Liver (tissue), 9 donors: Measurements from ENCODE around the gene SLC25A25. TPM values are rescaled to one million over a fixed set of nuclear protein-coding genes. Genes with fewer than 3 reads are reported as not detected.

Experiments
- DNase-seq: peaks from one replicate; pipeline ENCODE4 v3.0.0-alpha.2; 2017; ENCODE audit warnings: low spot score
- H3K27ac ChIP-seq, 2 donors: one replicate each; pipeline ENCODE4 v1.7.0; 2013; ENCODE audit warnings: inconsistent platforms in 2 of 2, low read length in 2 of 2, control low read depth in 1 of 2, low read depth in 1 of 2, mild to moderate bottlenecking in 1 of 2
- H3K27me3 ChIP-seq, 4 donors: one replicate each; pipeline versions ENCODE4 v1.6.1 to v1.7.0; 2013; ENCODE audit warnings: low read length in 3 of 4, inconsistent platforms in 1 of 4, mild to moderate bottlenecking in 1 of 4, moderate library complexity in 1 of 4; ENCODE audit not compliant: control insufficient read depth in 4 of 4, insufficient read depth in 4 of 4
- H3K36me3 ChIP-seq, 4 donors: one replicate each; pipeline versions ENCODE4 v1.6.1 to v1.7.0; 2013; ENCODE audit warnings: low read length in 3 of 4, mild to moderate bottlenecking in 3 of 4, low read depth in 1 of 4, moderate library complexity in 1 of 4; ENCODE audit not compliant: control insufficient read depth in 4 of 4, insufficient read depth in 3 of 4
- H3K4me1 ChIP-seq, 4 donors: one replicate each; pipeline versions ENCODE4 v1.6.1 to v1.7.0; 2013; ENCODE audit warnings: low read length in 3 of 4, mild to moderate bottlenecking in 3 of 4, moderate library complexity in 1 of 4; ENCODE audit not compliant: control insufficient read depth in 4 of 4, insufficient read depth in 4 of 4
- H3K4me3 ChIP-seq, 3 donors: one replicate each; pipeline versions ENCODE4 v1.6.1 to v1.7.0; 2013; ENCODE audit warnings: low read length in 3 of 3, control low read depth in 1 of 3, low read depth in 1 of 3, mild to moderate bottlenecking in 1 of 3
- H3K9ac ChIP-seq, 2 donors: one replicate each; pipeline ENCODE4 v1.7.0; 2013; ENCODE audit warnings: low read length in 2 of 2, mild to moderate bottlenecking in 2 of 2, moderate library complexity in 2 of 2, control low read depth in 1 of 2, low read depth in 1 of 2
- H3K9me3 ChIP-seq, 4 donors: one replicate each; pipeline versions ENCODE4 v1.6.1 to v1.7.0; 2013; ENCODE audit warnings: low read length in 3 of 4; ENCODE audit not compliant: control insufficient read depth in 4 of 4
- EGR1 ChIP-seq, 2 donors: IDR thresholded peaks; 2 replicates each; pipeline ENCODE4 v1.6.1; 2016 to 2018; ENCODE audit warnings: antibody characterized with exemption in 2 of 2, low read depth in 2 of 2
- FOXA1 ChIP-seq: IDR thresholded peaks from 2 replicates; pipeline ENCODE4 v1.6.1; 2016; ENCODE audit warnings: antibody characterized with exemption
- FOXA2 ChIP-seq: IDR thresholded peaks from 2 replicates; pipeline ENCODE4 v1.6.1; 2016; ENCODE audit warnings: antibody characterized with exemption
- GABPA ChIP-seq, 2 donors: IDR thresholded peaks in 1 of 2; conservative IDR thresholded peaks in 1 of 2; 2 replicates each; pipeline ENCODE4 v1.6.1; 2016; ENCODE audit warnings: antibody characterized with exemption in 2 of 2, mild to moderate bottlenecking in 1 of 2, moderate library complexity in 1 of 2
- HNF4A ChIP-seq, 2 donors: conservative IDR thresholded peaks; 2 replicates each; pipeline ENCODE4 v1.6.1; 2016; ENCODE audit warnings: antibody characterized with exemption in 2 of 2, mild to moderate bottlenecking in 2 of 2
- HNF4G ChIP-seq: IDR thresholded peaks from 2 replicates; pipeline ENCODE4 v1.6.1; 2016; ENCODE audit warnings: antibody characterized with exemption
- JUND ChIP-seq, 2 donors: IDR thresholded peaks; 2 replicates each; pipeline ENCODE4 v1.6.1; 2016; ENCODE audit warnings: antibody characterized with exemption in 2 of 2
- NR2F2 ChIP-seq: IDR thresholded peaks from 2 replicates; pipeline ENCODE4 v1.6.1; 2016; ENCODE audit warnings: antibody characterized with exemption
- RAD21 ChIP-seq, 2 donors: IDR thresholded peaks; 2 replicates each; pipeline ENCODE4 v1.6.1; 2016; ENCODE audit warnings: antibody characterized with exemption in 2 of 2, mild to moderate bottlenecking in 2 of 2
- RXRA ChIP-seq, 2 donors: IDR thresholded peaks; 2 replicates each; pipeline ENCODE4 v1.6.1; 2017 to 2018; ENCODE audit warnings: antibody characterized with exemption in 2 of 2, mild to moderate bottlenecking in 1 of 2
- SP1 ChIP-seq: IDR thresholded peaks from 2 replicates; pipeline ENCODE4 v1.6.1; 2018; ENCODE audit warnings: antibody characterized with exemption, mild to moderate bottlenecking
- TAF1 ChIP-seq: conservative IDR thresholded peaks from 2 replicates; pipeline ENCODE4 v1.6.1; 2016; ENCODE audit warnings: antibody characterized with exemption, mild to moderate bottlenecking
- YY1 ChIP-seq: IDR thresholded peaks from 2 replicates; pipeline ENCODE4 v1.6.1; 2016; ENCODE audit warnings: antibody characterized with exemption, mild to moderate bottlenecking
- WGBS: extraction: QIAGEN DNeasy Blood & Tissue Kit; methylation state at CpG from one replicate; pipeline ENCODE4 v1.1.7; 2013; 5-methylcytosine and 5-hydroxymethylcytosine counted together
- polyA plus RNA-seq, 2 donors: library from polyadenylated mRNA; stranded (reverse) in 1 of 2; unstranded in 1 of 2; fragments of 200-250 nt in 1 of 2; fragments of >200 nt in 1 of 2; fragmentation: Nextera tagmentation in 1 of 2; extraction: Ambion mirVana in 1 of 2; gene quantifications; one replicate each; pipeline versions ENCODE4 v1.2.1 to v1.2.3, GENCODE V29; 2013 to 2015
- total RNA-seq, 2 donors: library from RNA; depleted of rRNA; stranded (reverse); fragments of >200 nt; gene quantifications; one replicate each; pipeline ENCODE4 v1.2.3, GENCODE V29; 2014
- TF ChIP-seq, protein P1 (sequence below): IDR thresholded peaks from 2 replicates; pipeline ENCODE4 v1.6.1; 2016; ENCODE audit warnings: antibody characterized with exemption, mild to moderate bottlenecking
- TF ChIP-seq, protein P2 (sequence below): IDR thresholded peaks from 2 replicates; pipeline ENCODE4 v1.6.1; 2016; ENCODE audit warnings: antibody characterized with exemption
- TF ChIP-seq, protein P3 (sequence below): fragments of 150-350 bp; IDR thresholded peaks from 2 replicates; pipeline ENCODE4 v1.5.1; 2017; ENCODE audit warnings: improper control_type of control experiment, low read depth, low read length; ENCODE audit not compliant: missing input control
- TF ChIP-seq, protein P4 (sequence below): IDR thresholded peaks from 2 replicates; pipeline ENCODE4 v1.6.1; 2016; ENCODE audit warnings: antibody characterized with exemption
- TF ChIP-seq, protein P5 (sequence below): IDR thresholded peaks from 2 replicates; pipeline ENCODE4 v1.6.1; 2016; ENCODE audit warnings: antibody characterized with exemption
- donor health status: healthy.
- donor health status: healthy.
- donor health status: healthy.
- donor health status: healthy.
- donor health status: healthy.

The SLC25A25 gene
- total and polyA plus RNA-seq, 4 donors = 21.7 to 74.6 (median 39.3) TPM

DNA sequence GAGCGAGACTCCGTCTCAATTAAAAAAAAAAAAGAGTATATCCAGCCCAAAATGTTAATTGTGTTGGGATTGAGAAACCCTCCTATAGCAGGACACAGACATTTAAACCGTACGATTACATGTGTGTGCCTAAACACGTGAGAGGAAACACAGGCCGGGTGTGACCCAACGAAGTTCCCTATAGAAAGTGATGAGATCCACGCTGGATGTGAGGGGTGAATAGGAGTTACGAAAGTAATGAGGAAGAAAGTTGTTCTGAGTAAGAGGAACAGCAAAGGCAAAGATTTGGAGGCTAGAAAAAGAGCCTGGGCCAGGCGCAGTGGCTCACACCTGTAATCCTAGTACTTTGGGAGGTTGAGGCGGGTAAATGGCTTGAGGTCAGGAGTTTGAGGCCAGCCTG lies 14.5 kb upstream of the SLC25A25 start:
- no peaks in the 10 kb centered on the region for H3K9me3 ChIP-seq
- no peak overlapping the region for H3K27ac ChIP-seq
- H3K27me3 ChIP-seq = no peaks in the 10 kb centered on the region
- no peak for DNase-seq
- no peak overlapping the region for H3K4me3 ChIP-seq
- no peaks in the 10 kb centered on the region for H3K36me3 ChIP-seq
- TF ChIP-seq, protein P1, sequence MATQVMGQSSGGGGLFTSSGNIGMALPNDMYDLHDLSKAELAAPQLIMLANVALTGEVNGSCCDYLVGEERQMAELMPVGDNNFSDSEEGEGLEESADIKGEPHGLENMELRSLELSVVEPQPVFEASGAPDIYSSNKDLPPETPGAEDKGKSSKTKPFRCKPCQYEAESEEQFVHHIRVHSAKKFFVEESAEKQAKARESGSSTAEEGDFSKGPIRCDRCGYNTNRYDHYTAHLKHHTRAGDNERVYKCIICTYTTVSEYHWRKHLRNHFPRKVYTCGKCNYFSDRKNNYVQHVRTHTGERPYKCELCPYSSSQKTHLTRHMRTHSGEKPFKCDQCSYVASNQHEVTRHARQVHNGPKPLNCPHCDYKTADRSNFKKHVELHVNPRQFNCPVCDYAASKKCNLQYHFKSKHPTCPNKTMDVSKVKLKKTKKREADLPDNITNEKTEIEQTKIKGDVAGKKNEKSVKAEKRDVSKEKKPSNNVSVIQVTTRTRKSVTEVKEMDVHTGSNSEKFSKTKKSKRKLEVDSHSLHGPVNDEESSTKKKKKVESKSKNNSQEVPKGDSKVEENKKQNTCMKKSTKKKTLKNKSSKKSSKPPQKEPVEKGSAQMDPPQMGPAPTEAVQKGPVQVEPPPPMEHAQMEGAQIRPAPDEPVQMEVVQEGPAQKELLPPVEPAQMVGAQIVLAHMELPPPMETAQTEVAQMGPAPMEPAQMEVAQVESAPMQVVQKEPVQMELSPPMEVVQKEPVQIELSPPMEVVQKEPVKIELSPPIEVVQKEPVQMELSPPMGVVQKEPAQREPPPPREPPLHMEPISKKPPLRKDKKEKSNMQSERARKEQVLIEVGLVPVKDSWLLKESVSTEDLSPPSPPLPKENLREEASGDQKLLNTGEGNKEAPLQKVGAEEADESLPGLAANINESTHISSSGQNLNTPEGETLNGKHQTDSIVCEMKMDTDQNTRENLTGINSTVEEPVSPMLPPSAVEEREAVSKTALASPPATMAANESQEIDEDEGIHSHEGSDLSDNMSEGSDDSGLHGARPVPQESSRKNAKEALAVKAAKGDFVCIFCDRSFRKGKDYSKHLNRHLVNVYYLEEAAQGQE = no peak
- no peak for TF ChIP-seq TAF1
- no peak for TF ChIP-seq NR2F2
- TF ChIP-seq, protein P2, sequence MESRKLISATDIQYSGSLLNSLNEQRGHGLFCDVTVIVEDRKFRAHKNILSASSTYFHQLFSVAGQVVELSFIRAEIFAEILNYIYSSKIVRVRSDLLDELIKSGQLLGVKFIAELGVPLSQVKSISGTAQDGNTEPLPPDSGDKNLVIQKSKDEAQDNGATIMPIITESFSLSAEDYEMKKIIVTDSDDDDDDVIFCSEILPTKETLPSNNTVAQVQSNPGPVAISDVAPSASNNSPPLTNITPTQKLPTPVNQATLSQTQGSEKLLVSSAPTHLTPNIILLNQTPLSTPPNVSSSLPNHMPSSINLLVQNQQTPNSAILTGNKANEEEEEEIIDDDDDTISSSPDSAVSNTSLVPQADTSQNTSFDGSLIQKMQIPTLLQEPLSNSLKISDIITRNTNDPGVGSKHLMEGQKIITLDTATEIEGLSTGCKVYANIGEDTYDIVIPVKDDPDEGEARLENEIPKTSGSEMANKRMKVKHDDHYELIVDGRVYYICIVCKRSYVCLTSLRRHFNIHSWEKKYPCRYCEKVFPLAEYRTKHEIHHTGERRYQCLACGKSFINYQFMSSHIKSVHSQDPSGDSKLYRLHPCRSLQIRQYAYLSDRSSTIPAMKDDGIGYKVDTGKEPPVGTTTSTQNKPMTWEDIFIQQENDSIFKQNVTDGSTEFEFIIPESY = no peak
- no peak for TF ChIP-seq HNF4G
- no peak for TF ChIP-seq EGR1 (IDR thresholded peaks at IDR 0.05; ENCODE audit: low read depth in 2 of 2)
- no peak for TF ChIP-seq GABPA (IDR thresholded peaks at IDR 0.05 in 1 of 2, conservative IDR thresholded peaks at IDR 0.05 in 1 of 2)
- no peak for TF ChIP-seq HNF4A (conservative IDR thresholded peaks at IDR 0.05)
- TF ChIP-seq YY1 = no peak
- TF ChIP-seq FOXA2 = no peak
- TF ChIP-seq, protein P3, sequence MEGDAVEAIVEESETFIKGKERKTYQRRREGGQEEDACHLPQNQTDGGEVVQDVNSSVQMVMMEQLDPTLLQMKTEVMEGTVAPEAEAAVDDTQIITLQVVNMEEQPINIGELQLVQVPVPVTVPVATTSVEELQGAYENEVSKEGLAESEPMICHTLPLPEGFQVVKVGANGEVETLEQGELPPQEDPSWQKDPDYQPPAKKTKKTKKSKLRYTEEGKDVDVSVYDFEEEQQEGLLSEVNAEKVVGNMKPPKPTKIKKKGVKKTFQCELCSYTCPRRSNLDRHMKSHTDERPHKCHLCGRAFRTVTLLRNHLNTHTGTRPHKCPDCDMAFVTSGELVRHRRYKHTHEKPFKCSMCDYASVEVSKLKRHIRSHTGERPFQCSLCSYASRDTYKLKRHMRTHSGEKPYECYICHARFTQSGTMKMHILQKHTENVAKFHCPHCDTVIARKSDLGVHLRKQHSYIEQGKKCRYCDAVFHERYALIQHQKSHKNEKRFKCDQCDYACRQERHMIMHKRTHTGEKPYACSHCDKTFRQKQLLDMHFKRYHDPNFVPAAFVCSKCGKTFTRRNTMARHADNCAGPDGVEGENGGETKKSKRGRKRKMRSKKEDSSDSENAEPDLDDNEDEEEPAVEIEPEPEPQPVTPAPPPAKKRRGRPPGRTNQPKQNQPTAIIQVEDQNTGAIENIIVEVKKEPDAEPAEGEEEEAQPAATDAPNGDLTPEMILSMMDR = no peak
- no peak for TF ChIP-seq RAD21 (IDR thresholded peaks at IDR 0.05)
- TF ChIP-seq RXRA (IDR thresholded peaks at IDR 0.05) = no peak
- no peak for TF ChIP-seq FOXA1
- TF ChIP-seq, protein P4, sequence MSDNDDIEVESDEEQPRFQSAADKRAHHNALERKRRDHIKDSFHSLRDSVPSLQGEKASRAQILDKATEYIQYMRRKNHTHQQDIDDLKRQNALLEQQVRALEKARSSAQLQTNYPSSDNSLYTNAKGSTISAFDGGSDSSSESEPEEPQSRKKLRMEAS = no peak
- no peak overlapping the region for H3K9ac ChIP-seq
- 88% methylated on average over 11 of the region's 11 CpGs for WGBS
- H3K4me1 ChIP-seq = peaks cover 13 to 24% (median 17%) of the 10 kb centered on the region in 4 donors

DNA sequence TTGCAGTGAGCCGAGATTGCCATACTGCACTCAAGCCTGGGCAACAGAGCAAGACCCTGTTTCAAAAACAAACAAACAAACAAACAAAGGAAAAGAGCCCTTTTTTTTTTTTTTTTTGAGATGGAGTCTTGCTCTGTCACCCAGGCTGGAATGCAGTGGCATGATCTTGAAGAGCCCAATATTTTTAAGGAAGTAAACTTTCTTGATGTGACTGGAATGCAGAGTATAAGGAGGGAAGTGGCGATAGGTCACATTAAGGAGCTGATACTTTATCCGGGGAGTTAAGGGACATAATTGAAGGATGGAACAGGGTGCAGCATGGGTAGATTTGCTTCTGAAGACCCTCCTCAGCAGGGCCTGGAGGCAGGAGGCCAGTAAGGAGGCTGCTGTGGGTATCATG lies 13.9 kb upstream of the SLC25A25 start:
- 86% methylated on average over 3 of the region's 3 CpGs for WGBS

More for the DNA sequence above, 13.9 kb upstream of the SLC25A25 start:
- no peaks in the 10 kb centered on the region for H3K27me3 ChIP-seq
- no peaks in the 10 kb centered on the region for H3K36me3 ChIP-seq
- no peak for DNase-seq
- no peaks in the 10 kb centered on the region for H3K9me3 ChIP-seq
- no peak overlapping the region for H3K9ac ChIP-seq
- no peak overlapping the region for H3K27ac ChIP-seq
- H3K4me1 ChIP-seq = peaks cover 13 to 24% (median 17%) of the 10 kb centered on the region in 4 donors
- no peak overlapping the region for H3K4me3 ChIP-seq
- TF ChIP-seq JUND (IDR thresholded peaks at IDR 0.05) = no peak
- no peak for TF ChIP-seq SP1
- TF ChIP-seq, protein P4 = no peak
- TF ChIP-seq, protein P5, sequence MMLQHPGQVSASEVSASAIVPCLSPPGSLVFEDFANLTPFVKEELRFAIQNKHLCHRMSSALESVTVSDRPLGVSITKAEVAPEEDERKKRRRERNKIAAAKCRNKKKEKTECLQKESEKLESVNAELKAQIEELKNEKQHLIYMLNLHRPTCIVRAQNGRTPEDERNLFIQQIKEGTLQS = no peak
- no peak for TF ChIP-seq YY1
- no peak for TF ChIP-seq GABPA (IDR thresholded peaks at IDR 0.05 in 1 of 2, conservative IDR thresholded peaks at IDR 0.05 in 1 of 2)
- no peak for TF ChIP-seq EGR1 (IDR thresholded peaks at IDR 0.05; ENCODE audit: low read depth in 2 of 2)
- TF ChIP-seq, protein P3 = no peak
- TF ChIP-seq, protein P2 = no peak
